Loucy (cell line): Measurements from ENCODE around the gene CRHR1.

Source experiments
- CTCF ChIP-seq: fragments of 200-600 bp; sonication (generic); conservative IDR thresholded peaks from 2 replicates; pipeline ENCODE4 v1.5.1; 2014; ENCODE audit warnings: mild to moderate bottlenecking, antibody characterized with exemption, low read length
- EZH2phosphoT487 ChIP-seq: fragments of 200-600 bp; IDR thresholded peaks from 2 replicates; pipeline ENCODE4 v1.6.1; 2018; ENCODE audit warnings: antibody characterized with exemption, mild to moderate bottlenecking, moderate library complexity, borderline replicate concordance

GRCh38 chr17:45788057-45788456 lies 3.9 kb downstream of the CRHR1 start:
- no peak for TF ChIP-seq CTCF
- no peak for TF ChIP-seq EZH2phosphoT487
